K562 (cell line): ENCODE data around the gene DAPP1. TPM values are rescaled to one million over a fixed set of nuclear protein-coding genes. Genes with fewer than 3 reads are reported as not detected.

Source experiments
- ATAC-seq: fragments of 200-7000 bp; cut with Tn5 transposase; 3 replicates; pipeline ENCODE4 v1.9.1; 2020; ENCODE audit warnings: moderate library complexity
- BruUV-seq: library from RNA; stranded (reverse); fragments of 400-500 nt; replicated peaks from 2 replicates; lab custom pipeline; 2021; lab: Mats Ljungman, UMichigan
- CTCF ChIA-PET: fragments of 300-600 bp; formaldehyde crosslinking; extraction: SDS; loops from one replicate; lab custom pipeline; 2021; ENCODE audit warnings: low intra/inter-chr PET ratio; lab: Yijun Ruan, JAX
- POLR2A ChIA-PET: fragments of 300-600, 350-650 bp; sonication (Branson Sonifier 250); formaldehyde crosslinking; extraction: SDS; loops from one replicate; lab custom pipeline; 2021; ENCODE audit warnings: antibody characterized with exemption, inconsistent platforms; lab: Yijun Ruan, JAX
- DNase-seq, 4 experiments: peaks; one replicate each; pipeline versions ENCODE4 v3.0.0 to v3.0.0-alpha.2; 2011 to 2018; ENCODE audit warnings: low spot score in 3 of 4, mixed read lengths in 3 of 4; ENCODE audit errors: extremely low read depth in 1 of 4
- FAIRE-seq: peaks from 2 replicates; lab custom pipeline; 2011; peaks lifted over from hg19 to GRCh38; lab: Jason Lieb, UNC
- H2AFZ ChIP-seq: 2 replicates; pipeline ENCODE4 v1.6.0; 2011; ENCODE audit warnings: low read depth, low read length, control low read depth, inconsistent platforms
- H3K27ac ChIP-seq: fragments of 200-600 bp; 3 replicates; pipeline ENCODE4 v1.8.0; 2011; ENCODE audit warnings: low read depth, mild to moderate bottlenecking, control low read depth, inconsistent platforms, low read length, moderate library complexity, mixed read lengths; ENCODE audit errors: extremely low read depth
- H3K27me3 ChIP-seq, 2 experiments: fragments of 300-600 bp in 1 of 2; 2 replicates in 1 of 2; 3 replicates in 1 of 2; pipeline versions ENCODE4 v1.6.0 to v1.8.0; 2011; ENCODE audit warnings: inconsistent platforms in 2 of 2, low read length in 2 of 2, mild to moderate bottlenecking in 1 of 2, mixed read lengths in 1 of 2, moderate library complexity in 1 of 2; ENCODE audit not compliant: control insufficient read depth in 2 of 2, insufficient read depth in 2 of 2
- H3K36me3 ChIP-seq: fragments of 300-600 bp; 3 replicates; pipeline ENCODE4 v1.8.0; 2011; ENCODE audit warnings: mild to moderate bottlenecking, low read length, inconsistent platforms; ENCODE audit not compliant: control insufficient read depth, insufficient read depth
- H3K4me1 ChIP-seq, 2 experiments: fragments of 200-600 bp in 1 of 2; replicated peaks in 1 of 2; 2 replicates in 1 of 2; 3 replicates in 1 of 2; pipeline versions ENCODE4 v1.5.1 to v1.8.0; 2011; ENCODE audit warnings: inconsistent platforms in 2 of 2, low read length in 2 of 2, mild to moderate bottlenecking in 1 of 2, mixed read lengths in 1 of 2, moderate library complexity in 1 of 2; ENCODE audit not compliant: control insufficient read depth in 2 of 2, insufficient read depth in 2 of 2
- H3K4me2 ChIP-seq: 2 replicates; pipeline ENCODE4 v1.6.1; 2011; ENCODE audit warnings: low read length, control low read depth, inconsistent platforms, mixed read lengths; ENCODE audit not compliant: insufficient read depth
- H3K4me3 ChIP-seq: fragments of 200-600 bp; sonication (generic), shearing (Covaris generic); 2 replicates; pipeline ENCODE4 v1.5.1; 2016; ENCODE audit warnings: control low read depth, inconsistent platforms
- H3K79me2 ChIP-seq: fragments of 200-600 bp; 3 replicates; pipeline ENCODE4 v1.8.0; 2011; ENCODE audit warnings: low read length, inconsistent platforms; ENCODE audit not compliant: control insufficient read depth, insufficient read depth
- H3K9ac ChIP-seq, 2 experiments: 2 replicates each; pipeline versions ENCODE4 v1.6.0 to v1.6.1; 2011; ENCODE audit warnings: low read depth in 2 of 2, low read length in 2 of 2, control low read depth in 1 of 2, inconsistent platforms in 1 of 2, mild to moderate bottlenecking in 1 of 2, mixed read lengths in 1 of 2; ENCODE audit not compliant: insufficient read depth in 1 of 2
- H3K9me1 ChIP-seq: one replicate; pipeline ENCODE4 v1.6.0; 2011; ENCODE audit warnings: inconsistent platforms, mild to moderate bottlenecking, low read length, moderate library complexity; ENCODE audit not compliant: control insufficient read depth, insufficient read depth
- H3K9me3 ChIP-seq: replicated peaks from 2 replicates; pipeline ENCODE4 v1.5.1; 2011; ENCODE audit warnings: low read depth, low read length, inconsistent platforms; ENCODE audit not compliant: control insufficient read depth, insufficient read depth
- H4K20me1 ChIP-seq: replicated peaks from 2 replicates; pipeline ENCODE4 v1.6.1; 2011; ENCODE audit warnings: low read length, inconsistent platforms, mixed read lengths; ENCODE audit not compliant: control insufficient read depth, insufficient read depth
- CXXC5 ChIP-seq: fragments of 250-450 bp; sonication (Bioruptor Pico); IDR thresholded peaks from 2 replicates; pipeline ENCODE4 v1.8.0; 2022; ENCODE audit warnings: inconsistent platforms, mild to moderate bottlenecking, moderate library complexity
- E2F8 ChIP-seq: fragments of 450-650 bp; IDR thresholded peaks from 2 replicates; pipeline ENCODE4 v1.7.1; 2018; ENCODE audit warnings: mild to moderate bottlenecking, low read depth; ENCODE audit not compliant: partially characterized antibody
- ELK3 ChIP-seq: fragments of 450-650 bp; formaldehyde crosslinking; IDR thresholded peaks from 2 replicates; pipeline ENCODE4 v1.4.0; 2020; ENCODE audit warnings: mild to moderate bottlenecking
- GTF2A2 ChIP-seq: IDR thresholded peaks from 2 replicates; pipeline ENCODE4 v1.6.1; 2016; ENCODE audit warnings: mild to moderate bottlenecking, missing genetic modification characterization, missing compliant biosample characterization
- IRF9 ChIP-seq: fragments of 450-650 bp; IDR thresholded peaks from 2 replicates; pipeline ENCODE4 v1.6.1; 2016; ENCODE audit warnings: missing biosample characterization, missing genetic modification characterization
- MAFF ChIP-seq: IDR thresholded peaks from 2 replicates; pipeline ENCODE4 v1.6.1; 2012; ENCODE audit warnings: low read length, improper control_type of control experiment
- MBD2 ChIP-seq: sonication (generic); IDR thresholded peaks from 2 replicates; pipeline ENCODE4 v1.6.1; 2016; ENCODE audit warnings: low read depth, borderline replicate concordance
- PURB ChIP-seq: sonication (generic); formaldehyde crosslinking; IDR thresholded peaks from 2 replicates; pipeline ENCODE4 v1.9.0; 2021; ENCODE audit warnings: low read depth, mild to moderate bottlenecking, missing genetic modification reagents
- SIRT6 ChIP-seq: IDR thresholded peaks from one replicate; pipeline ENCODE4 v1.6.1; 2012; ENCODE audit warnings: low read depth, mild to moderate bottlenecking, control low read depth, inconsistent platforms, low read length, moderate library complexity
- XRCC4 ChIP-seq: IDR thresholded peaks from one replicate; pipeline ENCODE4 v1.6.1; 2011; ENCODE audit not compliant: insufficient read depth, insufficient read length; ENCODE audit errors: extremely low read depth
- ZNF184 ChIP-seq: sonication (generic); formaldehyde crosslinking; IDR thresholded peaks from 2 replicates; pipeline ENCODE4 v1.5.0; 2020; ENCODE audit warnings: missing genetic modification reagents
- ZNF253 ChIP-seq: fragments of 250-450 bp; sonication (Bioruptor Pico); conservative IDR thresholded peaks from 2 replicates; pipeline ENCODE4 v1.6.1; 2021; ENCODE audit warnings: mild to moderate bottlenecking
- ZNF57 ChIP-seq: fragments of 450-650 bp; formaldehyde crosslinking; IDR thresholded peaks from 2 replicates; pipeline ENCODE4 v1.4.0; 2020; ENCODE audit warnings: mild to moderate bottlenecking, moderate library complexity
- ZNF583 ChIP-seq: fragments of 250-450 bp; sonication (Bioruptor Pico); IDR thresholded peaks from 2 replicates; pipeline ENCODE4 v1.4.0; 2020
- ZNF79 ChIP-seq: fragments of 250-450 bp; sonication (Bioruptor Pico); IDR thresholded peaks from 2 replicates; pipeline ENCODE4 v1.4.0; 2020; ENCODE audit warnings: low read depth, mild to moderate bottlenecking, moderate library complexity
- ZSCAN32 ChIP-seq: fragments of 450-650 bp; formaldehyde crosslinking; IDR thresholded peaks from 2 replicates; pipeline ENCODE4 v1.4.0; 2020; ENCODE audit warnings: mild to moderate bottlenecking, moderate library complexity
- WGBS: fragments of 100-300 bp; shearing (Covaris generic); methylation state at CpG from one replicate; pipeline ENCODE4 v1.1.6; 2016; ENCODE audit warnings: low coverage, mixed read lengths; ENCODE audit not compliant: insufficient coverage; ENCODE audit errors: missing lambda C conversion rate; 5-methylcytosine and 5-hydroxymethylcytosine counted together
- in situ Hi-C: fragments of 300-500 bp; cut with MboI; formaldehyde crosslinking; loops from 4 replicates; pipeline ENCODE4 v1.15.0; 2018; ENCODE audit warnings: inconsistent platforms, mixed read lengths
- intact Hi-C: fragments of 100-400 bp; cut with micrococcal nuclease; formaldehyde crosslinking; loops from 2 replicates; pipeline ENCODE4 v1.14.2; 2022
- polyA plus RNA-seq, 8 experiments: library from polyadenylated mRNA; depleted of rRNA in 4 of 8; stranded (reverse) in 5 of 8; unstranded in 3 of 8; fragments of >200 nt; fragmentation: Nextera tagmentation in 2 of 8; fragmentation: Illumina TruSeq in 1 of 8; extraction: Ambion mirVana in 2 of 8; extraction: Trizol in 1 of 8; gene quantifications; 2 replicates each; pipeline versions ENCODE4 v1.2.1 to v1.2.3, GENCODE V29; 2011 to 2014; ENCODE audit warnings: inconsistent platforms in 1 of 8, missing spikeins in 1 of 8
- total RNA-seq, 7 experiments: library from RNA; depleted of rRNA in 6 of 7; stranded (reverse); fragments of >200 nt in 6 of 7; fragmentation: Illumina TruSeq in 2 of 7; extraction: Trizol in 2 of 7; gene quantifications; 2 replicates each; pipeline versions ENCODE4 v1.2.1 to v1.2.3, GENCODE V29; 2011 to 2021; ENCODE audit warnings: low replicate concordance in 1 of 7

Gene DAPP1
- total and polyA plus RNA-seq, 9 of the 15 experiments (the other 6 are each of a cell fraction or from before 2014, with no cell fraction given), result 1.9 to 7.2 (median 3.6) TPM

GRCh38 chr4:99838927-99839326 is 22.3 kb downstream of the DAPP1 start:
- FAIRE-seq, result no peak
- Histone ChIP-seq H3K4me2 (no peak overlapping the region), H3K4me1 (peaks cover 0 to 22% of the 10 kb centered on the region in 2 experiments; a peak in 3 of 5 replicates), H4K20me1 (no peaks in the 10 kb centered on the region), H3K27me3 (no peaks in the 10 kb centered on the region), H2AFZ (no peak overlapping the region), H3K9me1 (no peaks in the 10 kb centered on the region), H3K36me3 (no peaks in the 10 kb centered on the region), H3K9ac (no peak overlapping the region), H3K9me3 (no peaks in the 10 kb centered on the region), H3K79me2 (no peaks in the 10 kb centered on the region), H3K4me3 (no peak overlapping the region), H3K27ac (no peak overlapping the region)
- no peak for ATAC-seq
- intact Hi-C loops (no loop called here), in situ Hi-C loops (no loop called here)
- TF ChIP-seq E2F8 (no peak), IRF9 (tag) (no peak), PURB (no peak), XRCC4 (no peak), MBD2 (no peak), CXXC5 (no peak), SIRT6 (no peak), ZNF79 (CRISPR knock-in tag) (no peak), ELK3 (CRISPR knock-in tag) (no peak), GTF2A2 (no peak), ZSCAN32 (CRISPR knock-in tag) (no peak), ZNF583 (CRISPR knock-in tag) (no peak), ZNF57 (CRISPR knock-in tag) (no peak), ZNF253 (CRISPR knock-in tag) (no peak), MAFF (no peak), ZNF184 (CRISPR knock-in tag) (no peak)
- POLR2A ChIA-PET, result no interaction called here
- no TSS peak for BruUV-seq
- 10% methylated on average over 2 of the region's 2 CpGs for WGBS
- no peak for DNase-seq
- CTCF ChIA-PET, result no interaction called here
